Measurements from ENCODE around the gene TMEM190.

Gene TMEM190

GRCh38 chr19:55424518-55424917 lies 47.9 kb downstream of the TMEM190 start:
- DNase-seq: no peak

GRCh38 chr19:55426042-55426441 lies 49.4 kb downstream of the TMEM190 start:
- no peak for DNase-seq

Data from NCI-H2171 (cell line).